OCI-LY3 (cell line): ENCODE results near the gene OLFM4.

Source experiments
- CTCF ChIP-seq: fragments of 200-600, 300-600 bp; sonication (generic); IDR thresholded peaks from 2 replicates; pipeline ENCODE4 v1.5.1; 2014; ENCODE audit warnings: antibody characterized with exemption, low read length, low read depth
- EZH2phosphoT487 ChIP-seq: fragments of 200-600 bp; shearing (Covaris generic); IDR thresholded peaks from 2 replicates; pipeline ENCODE4 v1.6.1; 2018; ENCODE audit warnings: antibody characterized with exemption, mixed run types, low read depth

GRCh38 chr13:53001444-53002225 is 27.0 kb upstream of the OLFM4 start:
- TF ChIP-seq CTCF = no peak
- TF ChIP-seq EZH2phosphoT487 = no peak
